GM19468 (cell line): ENCODE measurements around the gene NOTCH2.

ENCODE experiments used
- ATAC-seq: cut with Tn5 transposase; IDR thresholded peaks from one replicate; pipeline ENCODE4 v1.9.1; 2021; ENCODE audit warnings: mild to moderate bottlenecking, moderate library complexity, moderate number of reproducible peaks; ENCODE audit not compliant: unreplicated experiment; ENCODE audit errors: extremely low read depth

The NOTCH2 gene

GRCh38 chr1:119914071-119914470, 155.4 kb downstream of the NOTCH2 start:
- ATAC-seq: no peak

DNA sequence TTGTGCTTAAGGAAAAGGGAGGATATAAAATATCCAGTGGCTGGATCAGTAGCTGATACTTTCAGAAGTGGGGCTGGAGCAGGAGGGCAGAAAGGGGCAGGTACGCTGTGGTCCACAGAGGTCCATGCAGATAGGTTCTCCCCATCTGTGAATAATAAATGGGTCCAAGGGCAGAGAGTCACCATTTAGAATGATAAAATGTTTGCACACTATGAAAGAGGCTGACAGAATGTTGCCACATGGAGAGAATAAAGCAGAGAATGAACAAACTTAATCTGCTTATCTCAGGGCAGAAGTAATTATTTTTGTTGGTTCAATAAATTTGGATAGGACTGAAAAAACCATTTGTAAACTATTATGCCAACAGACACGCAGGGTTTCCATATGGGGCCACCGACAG, 156.5 kb downstream of the NOTCH2 start:
- no peak for ATAC-seq

- ATAC-seq: no peak
Observed at GRCh38 chr1:119911775-119912174, 157.7 kb downstream of the NOTCH2 start.

DNA sequence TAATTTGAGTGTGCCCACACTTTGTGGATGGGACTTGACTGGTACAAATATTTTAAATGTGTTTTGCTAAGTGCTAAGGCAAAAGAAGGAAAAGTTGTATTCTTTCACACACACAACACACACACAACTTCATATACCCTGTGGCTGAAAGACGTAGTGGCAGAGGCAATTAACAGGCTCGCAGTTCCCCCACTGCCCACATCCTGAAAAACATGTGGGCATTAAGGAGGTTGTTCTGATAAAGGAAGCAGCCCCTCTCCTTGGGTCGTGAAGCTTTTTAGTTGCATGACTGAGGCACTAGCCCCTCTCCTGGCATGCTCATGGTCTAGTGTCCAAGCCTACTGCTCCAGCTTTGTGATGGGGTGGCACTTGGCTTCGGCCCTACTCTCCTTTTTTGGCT, 158.8 kb downstream of the NOTCH2 start:
- ATAC-seq: no peak

DNA sequence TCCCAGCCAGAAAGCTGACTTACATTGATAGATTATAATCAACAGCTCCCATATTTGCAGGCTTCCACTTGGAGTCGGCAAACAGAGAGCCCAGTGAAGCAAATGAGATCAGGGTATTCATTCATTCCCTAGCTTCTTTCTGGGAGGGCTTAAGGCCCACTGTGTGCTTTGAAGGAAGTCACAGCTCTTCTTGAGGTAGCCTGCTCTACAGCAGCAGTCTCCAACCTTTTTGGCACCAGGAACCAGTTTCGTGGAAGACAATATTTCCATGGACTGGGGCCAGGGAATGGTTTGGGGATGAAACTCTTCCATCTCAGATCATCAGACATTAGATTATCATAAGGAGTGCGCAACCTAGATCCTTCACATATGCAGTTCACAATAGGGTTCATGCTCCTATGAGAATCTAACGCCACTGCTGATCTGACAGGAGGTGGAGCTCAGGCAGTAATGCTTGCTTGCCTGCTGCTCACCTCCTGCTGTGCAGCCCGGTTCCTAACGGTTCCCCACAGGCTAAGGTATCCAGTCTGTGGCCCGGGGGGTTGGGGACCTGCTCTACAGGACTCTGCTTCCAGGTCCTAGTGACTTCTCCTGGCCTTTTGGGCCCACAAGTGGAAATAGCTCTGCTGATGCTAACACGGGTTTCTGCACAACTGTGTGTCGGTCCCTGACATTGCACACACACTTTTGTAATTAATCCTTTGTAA, 159.4 kb downstream of the NOTCH2 start:
- no peak for ATAC-seq

DNA sequence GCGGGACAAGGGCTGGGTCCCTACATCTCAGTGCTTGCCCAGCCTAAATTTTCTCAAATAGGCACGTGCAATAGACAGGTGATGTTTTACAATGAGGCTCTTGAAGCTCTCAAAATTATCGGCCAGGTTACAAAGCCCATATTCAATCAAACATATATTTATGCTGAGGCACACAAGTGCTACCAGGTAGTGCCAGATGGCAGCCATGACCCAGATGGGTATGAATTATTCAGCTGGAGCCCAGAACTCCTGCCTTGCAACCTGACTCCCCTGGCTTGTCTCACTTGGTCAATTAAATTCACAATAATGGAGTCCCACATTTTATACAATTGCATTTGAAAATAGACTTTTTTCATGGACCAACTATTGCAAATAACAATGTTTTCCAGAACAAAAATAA, 160.8 kb downstream of the NOTCH2 start:
- ATAC-seq: no peak

GRCh38 chr1:119906927-119907652, 162.4 kb downstream of the NOTCH2 start:
- ATAC-seq: no peak

DNA sequence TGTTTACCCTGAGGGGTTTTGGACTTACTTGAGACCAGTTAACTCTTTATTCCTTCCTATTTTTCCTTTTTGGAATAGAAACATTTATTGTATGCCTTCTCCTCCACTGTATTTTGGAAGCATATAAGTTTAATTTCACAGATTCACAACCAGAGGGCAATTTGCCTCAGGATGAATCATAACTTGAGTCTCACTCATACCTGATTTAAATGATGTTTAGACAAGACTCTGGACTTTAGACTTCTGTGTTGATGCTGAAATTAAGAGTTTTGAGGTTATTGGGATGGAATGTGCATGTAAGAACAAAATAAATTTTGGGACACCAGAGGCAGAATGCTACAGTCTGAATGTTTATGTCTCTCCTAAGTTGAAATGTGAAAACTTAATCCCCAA, 166.0 kb downstream of the NOTCH2 start:
- ATAC-seq: no peak

DNA sequence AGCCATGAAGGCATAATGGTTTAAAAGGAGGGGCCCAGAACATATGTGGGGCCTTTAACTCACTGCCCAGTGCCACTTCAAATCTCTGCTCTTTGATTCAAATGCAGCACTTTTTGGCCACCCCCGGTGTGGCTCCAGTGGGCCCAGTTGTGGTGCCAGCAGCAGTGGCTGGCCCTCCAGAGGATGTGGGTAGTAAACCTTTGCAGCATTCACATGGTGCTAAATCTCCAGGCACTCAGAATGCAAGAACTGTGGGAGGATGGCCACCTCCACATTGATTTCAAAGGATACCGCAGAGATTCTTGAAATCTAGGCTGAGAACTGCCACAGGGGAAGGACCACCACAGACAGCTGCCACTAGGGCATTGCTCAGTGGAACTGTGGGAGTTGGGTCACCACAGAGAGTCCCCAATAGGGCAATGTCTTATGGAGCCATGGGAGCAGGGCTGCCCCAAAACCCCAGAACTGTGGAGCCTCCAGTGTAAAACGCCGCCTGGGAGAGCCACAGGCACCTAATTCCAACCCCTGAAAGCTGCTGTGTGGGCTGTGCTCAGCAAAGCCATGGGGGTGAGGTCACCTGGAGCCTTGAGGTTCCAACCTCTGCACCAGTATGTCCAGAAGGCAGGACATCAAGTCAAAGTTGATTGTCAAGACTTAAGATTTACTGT, 166.6 kb downstream of the NOTCH2 start:
- ATAC-seq: no peak

- no peak for ATAC-seq
Observed at GRCh38 chr1:119898981-119899720, 170.3 kb downstream of the NOTCH2 start.

GRCh38 chr1:119898530-119898929, 170.9 kb downstream of the NOTCH2 start:
- ATAC-seq: no peak

- ATAC-seq: no peak
Observed at GRCh38 chr1:119896303-119896702, 173.2 kb downstream of the NOTCH2 start, which contains the start of gene ADAM30. Gene ADAM30, minus strand, starts transcription at chr1:119896515. Its CDS starts 179 bp downstream, at chr1:119896336.

DNA sequence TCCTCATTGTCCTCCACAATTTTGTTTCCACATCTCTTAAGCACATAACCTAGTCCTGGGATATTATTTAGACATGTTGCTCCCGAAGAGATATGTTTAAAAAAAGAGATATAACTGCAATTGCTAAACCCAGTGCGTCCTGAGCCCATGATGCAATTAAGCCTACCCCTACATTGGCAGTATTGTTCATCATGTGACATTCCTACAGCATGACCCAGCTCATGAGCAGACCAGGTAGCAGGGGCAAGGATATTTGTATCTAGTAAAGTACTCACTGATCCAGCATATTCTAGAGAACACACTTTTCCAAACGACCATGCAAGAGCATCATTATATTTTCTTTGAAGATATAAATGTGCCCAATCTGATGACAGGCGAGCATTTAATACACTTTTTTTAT, 174.4 kb downstream of the NOTCH2 start:
- ATAC-seq: no peak

- no peak for ATAC-seq
Observed at GRCh38 chr1:119893827-119894700, 175.4 kb downstream of the NOTCH2 start.

DNA sequence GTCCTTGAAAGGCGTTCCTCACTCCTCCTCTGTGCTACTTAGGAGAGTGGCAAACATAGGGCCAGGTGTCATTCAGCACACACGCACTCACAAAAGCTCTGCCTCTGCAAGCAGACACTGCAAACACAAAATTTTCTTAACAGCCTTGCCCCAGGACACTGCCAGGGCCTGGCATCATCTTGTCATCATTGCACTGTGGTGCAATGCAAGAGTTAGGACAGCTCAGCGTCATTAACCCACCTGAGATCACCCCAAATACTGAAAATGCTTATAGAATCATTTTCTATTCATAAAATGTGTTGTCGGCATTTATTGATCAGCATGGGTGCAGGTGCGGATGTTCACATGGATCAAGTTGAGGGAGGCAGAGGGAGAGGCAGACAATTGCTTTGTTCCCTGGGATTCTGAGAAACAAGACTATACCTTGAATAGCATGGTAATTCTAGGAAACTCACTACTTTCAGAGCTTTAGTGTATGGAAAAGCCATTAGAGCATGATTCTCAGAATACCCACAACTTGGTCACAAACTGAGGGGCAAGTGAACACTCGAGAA, 176.1 kb downstream of the NOTCH2 start:
- ATAC-seq: no peak

GRCh38 chr1:119891386-119891785, 178.1 kb downstream of the NOTCH2 start:
- no peak for ATAC-seq

GRCh38 chr1:119888476-119888875, 181.0 kb downstream of the NOTCH2 start:
- ATAC-seq: no peak

DNA sequence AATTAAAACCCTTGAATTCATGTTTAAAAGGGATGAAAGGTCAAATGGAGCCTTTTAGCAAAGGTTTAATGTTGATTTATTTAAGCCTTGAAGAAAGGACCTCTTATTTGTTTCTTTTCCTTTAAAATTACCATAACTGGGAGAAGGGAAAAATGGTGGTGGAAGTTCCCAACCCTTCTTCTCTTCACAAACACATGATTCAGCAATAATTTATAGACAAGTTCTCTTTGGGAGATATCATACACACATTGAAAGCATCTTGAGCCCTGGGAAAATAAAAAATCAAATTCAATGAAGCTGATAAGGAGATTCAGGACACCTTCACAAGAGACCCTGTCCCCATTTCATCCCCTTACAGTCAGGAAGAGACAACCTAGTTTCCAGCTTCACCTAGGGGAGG, 182.0 kb downstream of the NOTCH2 start:
- ATAC-seq: no peak
